Measurements from ENCODE around the gene ASCC3.
"Not testable (repeated sequence)": the region's sequence is repeated elsewhere in the genome, so short reads cannot be mapped to it uniquely, and the experiment has no call there.

The ASCC3 gene

DNA sequence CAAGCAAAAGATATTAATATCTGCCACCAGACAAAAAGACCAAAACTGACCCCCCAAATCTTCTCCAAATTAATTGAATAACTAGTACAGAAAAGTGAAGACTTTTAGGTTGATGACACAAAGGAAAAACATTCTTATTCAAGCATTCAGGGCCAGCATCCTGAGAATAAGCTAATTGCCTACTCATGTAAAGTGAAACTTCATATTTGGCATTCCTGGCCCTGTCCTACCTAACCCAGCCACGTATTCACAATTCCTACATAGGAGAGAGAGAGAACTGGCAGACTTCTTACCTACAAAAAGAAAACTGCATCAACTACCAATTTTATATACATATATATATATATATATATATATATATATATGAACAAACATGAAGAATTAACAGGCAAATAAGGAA is 4.9 kb upstream of the ASCC3 start:
- no peak for DNase-seq (ENCODE audit: low read depth in 3 of 3, low spot score in 1 of 3)

DNA sequence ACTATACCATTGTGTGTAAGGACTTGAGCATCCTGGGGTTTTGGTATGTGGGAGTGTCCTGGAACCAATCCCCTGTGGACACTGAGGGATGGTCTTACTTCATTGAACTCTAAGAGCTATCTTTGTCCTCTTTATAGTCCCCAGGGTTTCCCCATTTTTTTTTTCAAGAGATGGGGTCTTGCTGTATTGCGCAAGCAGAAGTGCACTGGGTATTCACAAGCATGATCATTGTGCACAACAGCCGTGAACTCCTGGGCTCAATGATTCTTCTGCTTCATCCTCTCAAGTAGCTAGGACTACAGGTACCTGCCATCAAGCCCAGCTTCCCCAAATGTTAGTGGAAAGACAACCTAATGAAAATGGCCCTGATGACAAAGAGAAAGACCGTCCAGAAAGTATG is 2.2 kb upstream of the ASCC3 start:
- DNase-seq (ENCODE audit: low read depth in 3 of 3, low spot score in 1 of 3) = no peak

DNA sequence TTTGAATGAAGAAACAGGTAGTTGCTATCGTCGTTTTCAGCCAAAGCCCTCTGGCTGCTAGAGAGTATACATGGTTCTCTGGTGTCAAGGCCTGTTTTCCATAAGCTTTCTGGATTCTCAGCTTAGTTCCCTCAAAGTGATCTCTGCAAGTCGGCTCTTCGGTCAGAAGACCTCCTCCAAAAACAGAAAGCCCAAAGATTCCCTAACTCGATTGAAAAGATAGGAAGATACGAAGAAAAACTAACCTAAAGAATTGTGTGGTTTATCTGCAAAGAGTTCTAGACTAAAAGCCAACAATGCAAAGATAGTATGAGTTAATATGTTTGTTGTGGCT is 545 bp upstream of the ASCC3 start:
- DNase-seq (ENCODE audit: low read depth in 3 of 3, low spot score in 1 of 3) = no peak

DNA sequence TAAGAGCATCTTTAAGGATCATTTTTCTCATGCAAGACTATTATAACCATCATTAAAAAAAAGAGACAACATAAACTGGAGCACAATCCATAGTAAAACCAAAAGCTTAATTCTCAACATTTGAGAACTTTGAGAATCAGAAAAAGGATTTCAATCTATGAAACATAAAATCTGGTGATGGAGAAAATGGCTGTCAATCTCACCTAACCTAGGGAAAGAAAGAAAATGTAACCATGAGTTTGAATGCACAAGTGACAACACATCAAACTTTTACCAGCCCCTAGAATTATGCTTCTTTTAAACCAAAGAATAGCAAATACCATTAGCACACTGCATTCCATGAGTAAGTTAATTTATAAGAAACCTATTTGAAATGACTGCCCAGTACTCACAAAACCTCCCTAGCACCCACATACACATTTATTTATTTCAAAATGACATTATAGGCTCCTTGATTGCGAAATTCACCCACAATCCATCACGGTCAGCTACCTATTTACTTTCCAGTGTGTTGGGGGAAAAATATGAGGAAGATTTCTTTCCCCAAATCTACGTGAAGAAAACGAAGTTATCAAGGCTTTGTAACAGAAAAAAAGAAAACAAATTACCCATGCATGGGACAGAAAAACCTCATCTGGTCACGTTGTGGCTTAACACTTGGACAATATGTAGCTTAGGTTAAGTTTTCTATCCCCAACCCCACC is 828 bp downstream of the ASCC3 start:
- DNase-seq (ENCODE audit: low read depth in 3 of 3, low spot score in 1 of 3) = no peak

DNA sequence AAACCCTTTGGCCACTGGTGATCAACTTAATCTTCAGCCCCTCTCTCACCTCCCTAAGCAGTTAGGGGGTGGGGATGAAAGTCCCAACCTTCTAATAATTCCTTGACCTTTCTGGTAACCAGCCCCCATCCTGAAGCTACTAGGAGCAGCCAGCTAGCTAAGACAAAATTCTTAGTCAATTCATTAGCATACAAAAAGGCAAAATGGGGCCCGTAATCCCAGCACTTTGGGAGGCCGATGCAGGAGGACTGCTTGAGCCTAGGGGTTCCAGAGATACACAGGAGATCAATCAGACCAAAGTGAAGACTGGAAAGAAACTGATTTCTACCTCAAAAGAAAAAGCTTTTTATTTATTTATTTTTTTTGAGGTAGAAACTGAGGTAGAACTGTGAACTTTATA is 1.8 kb downstream of the ASCC3 start:
- no peak for DNase-seq (ENCODE audit: low read depth in 3 of 3, low spot score in 1 of 3)

DNA sequence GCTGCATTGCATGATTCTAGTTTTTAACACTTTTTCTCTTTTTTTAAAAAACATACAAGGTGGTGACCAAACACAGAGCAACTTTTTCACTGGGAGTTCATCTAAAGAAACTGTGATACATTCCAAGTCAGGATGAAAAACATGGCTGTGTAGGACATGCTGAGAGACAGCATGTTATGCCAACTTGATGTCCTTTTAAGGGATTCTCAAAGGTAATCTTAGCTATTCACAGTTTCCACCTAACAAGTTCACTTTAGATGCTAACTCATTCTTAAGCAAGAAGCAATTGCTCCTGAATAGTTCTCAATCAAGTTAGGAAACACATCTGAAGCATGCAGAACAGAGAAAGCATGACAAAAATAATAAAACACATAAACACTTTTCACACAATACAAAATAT is 3.3 kb downstream of the ASCC3 start:
- DNase-seq (ENCODE audit: low read depth in 3 of 3, low spot score in 1 of 3) = no peak

DNA sequence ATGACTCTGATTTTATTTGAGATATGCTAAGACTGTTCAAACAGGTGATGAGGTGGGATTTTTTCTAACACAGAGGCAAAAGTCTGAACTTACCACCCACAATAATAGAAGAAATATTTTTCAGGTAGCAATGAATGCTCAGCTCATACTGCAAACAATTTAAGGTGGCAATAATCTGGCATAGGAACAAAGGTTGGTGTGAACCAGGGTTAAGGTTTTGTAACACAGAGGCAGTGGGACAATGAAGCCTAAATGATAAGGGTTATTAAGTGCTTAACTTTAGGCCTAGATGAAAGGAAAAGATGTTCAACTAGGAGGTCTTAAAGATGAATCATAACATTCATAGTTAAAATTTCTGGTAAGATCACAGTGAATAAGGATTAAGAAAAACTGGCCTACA is 4.9 kb downstream of the ASCC3 start:
- no peak for DNase-seq (ENCODE audit: low read depth in 3 of 3, low spot score in 1 of 3)

DNA sequence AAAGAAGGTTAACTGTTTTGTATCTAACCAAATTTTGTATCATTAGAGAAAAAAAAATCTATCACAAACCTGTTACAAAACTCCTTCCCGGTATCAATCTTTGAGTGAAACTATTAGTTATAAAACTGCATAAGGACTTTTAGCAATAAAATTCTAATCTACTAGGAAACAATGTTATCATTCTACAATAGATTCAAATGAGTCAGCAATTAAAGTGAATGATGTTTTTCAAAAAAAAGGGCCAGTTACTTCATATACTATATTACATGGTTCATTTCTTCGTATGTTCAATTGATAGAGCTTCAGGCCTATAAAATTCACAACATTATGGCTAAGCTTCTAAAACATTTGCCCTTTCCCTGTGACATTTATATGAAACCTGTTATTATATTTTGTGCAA is 15.6 kb downstream of the ASCC3 start:
- DNase-seq (ENCODE audit: low read depth in 3 of 3, low spot score in 1 of 3) = no peak

DNA sequence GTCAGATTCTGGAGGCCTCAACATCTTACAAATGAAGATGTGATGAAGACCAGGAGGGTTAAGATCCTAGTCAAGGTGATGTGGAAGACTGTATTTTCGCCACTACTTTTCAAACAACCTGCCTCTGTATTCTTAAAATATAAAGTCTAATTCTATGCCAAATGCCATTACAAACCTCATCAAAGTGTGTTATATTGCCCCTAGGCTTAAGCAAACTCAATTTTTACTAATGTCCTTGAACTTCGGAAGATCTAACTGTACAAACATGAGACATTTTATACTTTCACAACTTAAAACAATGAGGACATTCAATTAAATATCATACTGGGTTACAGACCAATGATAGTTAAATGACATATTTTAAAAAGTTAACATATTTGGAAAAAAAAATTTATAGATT is 19.1 kb downstream of the ASCC3 start:
- DNase-seq (ENCODE audit: low read depth in 3 of 3, low spot score in 1 of 3) = no peak

DNA sequence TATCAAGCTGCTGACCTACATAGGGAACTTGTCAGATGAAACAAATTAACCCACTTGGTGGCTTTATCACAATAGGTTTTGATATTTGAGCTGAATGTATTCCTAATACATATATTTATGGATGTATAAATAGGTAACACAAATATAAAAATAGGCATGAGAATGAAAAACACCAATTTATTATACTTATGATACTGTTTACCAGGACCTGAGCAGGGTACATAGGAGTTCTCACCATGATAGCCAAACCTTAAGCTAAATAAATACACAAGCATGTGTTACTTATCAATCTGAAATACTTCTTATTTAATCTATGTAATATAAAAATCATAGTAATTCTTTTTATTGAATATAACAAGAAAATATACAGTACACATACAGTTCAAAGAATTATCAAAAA is 25.0 kb downstream of the ASCC3 start:
- DNase-seq (ENCODE audit: low read depth in 3 of 3, low spot score in 1 of 3) = no peak

DNA sequence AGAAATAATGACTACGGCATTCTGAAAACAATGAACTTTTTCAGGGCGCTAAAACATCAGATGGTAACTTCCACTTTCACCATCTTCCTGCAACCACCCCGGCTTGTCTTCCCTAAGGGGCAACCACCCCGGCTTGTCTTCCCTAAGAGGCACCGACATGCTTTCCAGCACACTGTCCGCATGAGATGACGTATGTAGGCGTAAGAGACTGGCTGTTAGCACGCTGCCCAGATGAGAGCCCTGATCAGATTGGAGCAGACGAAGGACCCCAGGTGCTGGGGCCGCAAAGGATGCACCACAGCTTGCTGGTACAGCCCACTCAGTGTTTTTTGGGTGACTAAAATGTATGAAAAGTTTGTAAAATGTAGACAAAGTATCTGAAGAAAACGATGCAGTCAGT is 29.3 kb downstream of the ASCC3 start:
- DNase-seq (ENCODE audit: low read depth in 3 of 3, low spot score in 1 of 3) = no peak

DNA sequence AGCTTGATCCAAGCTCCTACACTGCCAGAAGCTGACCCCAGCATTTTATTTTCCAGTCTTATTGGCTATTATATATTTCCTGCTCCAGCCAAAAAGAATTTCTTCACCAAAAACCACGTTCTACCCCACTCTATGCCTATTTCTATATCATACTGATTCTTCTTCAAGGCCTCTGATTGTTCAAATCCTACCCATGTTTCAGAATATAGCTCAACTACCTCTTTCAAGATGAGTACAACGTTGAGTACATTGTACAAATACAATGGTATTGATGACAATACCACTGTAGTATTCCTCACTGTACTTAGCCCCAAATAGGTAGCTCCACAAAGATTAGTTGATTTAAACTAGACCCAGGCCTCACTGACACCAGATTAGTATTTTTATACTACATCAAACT is 31.0 kb downstream of the ASCC3 start:
- DNase-seq (ENCODE audit: low read depth in 3 of 3, low spot score in 1 of 3) = no peak

DNA sequence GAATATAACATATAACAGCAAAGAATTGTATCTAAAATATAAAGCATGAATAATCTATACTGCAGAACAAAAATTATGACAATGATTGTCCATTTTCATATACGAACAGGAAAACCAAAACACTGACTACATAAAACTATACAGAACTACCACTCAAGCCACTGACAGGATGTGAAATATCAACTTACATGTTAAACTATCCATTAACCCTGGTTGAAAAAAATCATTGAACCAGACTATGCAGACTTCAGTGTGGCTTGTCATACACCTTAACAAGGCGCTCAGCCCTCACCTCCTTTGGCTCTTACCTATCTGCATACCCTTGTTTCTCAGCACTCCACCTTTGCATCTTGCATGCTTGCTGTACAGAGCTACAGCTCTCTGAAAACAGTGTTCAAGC is 34.9 kb downstream of the ASCC3 start:
- DNase-seq (ENCODE audit: low read depth in 3 of 3, low spot score in 1 of 3) = no peak

DNA sequence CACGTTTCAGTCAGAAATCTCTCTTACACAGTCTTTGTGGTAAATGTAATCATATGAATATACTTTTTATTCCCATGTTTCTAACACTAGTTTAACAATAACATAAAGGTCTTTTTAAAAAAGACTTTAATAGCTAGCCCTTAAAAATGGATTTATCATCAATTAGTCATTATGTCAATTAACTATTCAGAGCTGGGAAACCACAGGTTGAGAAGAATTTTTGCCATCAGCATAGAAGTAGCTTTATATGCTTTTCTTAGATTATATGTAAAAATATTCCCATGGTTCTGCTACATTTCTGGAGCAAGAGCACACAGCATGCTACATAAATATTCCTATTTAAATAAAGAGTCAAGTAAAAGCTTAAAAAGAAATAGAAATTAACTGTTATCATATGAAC is 35.5 kb downstream of the ASCC3 start:
- DNase-seq (ENCODE audit: low read depth in 3 of 3, low spot score in 1 of 3) = no peak

DNA sequence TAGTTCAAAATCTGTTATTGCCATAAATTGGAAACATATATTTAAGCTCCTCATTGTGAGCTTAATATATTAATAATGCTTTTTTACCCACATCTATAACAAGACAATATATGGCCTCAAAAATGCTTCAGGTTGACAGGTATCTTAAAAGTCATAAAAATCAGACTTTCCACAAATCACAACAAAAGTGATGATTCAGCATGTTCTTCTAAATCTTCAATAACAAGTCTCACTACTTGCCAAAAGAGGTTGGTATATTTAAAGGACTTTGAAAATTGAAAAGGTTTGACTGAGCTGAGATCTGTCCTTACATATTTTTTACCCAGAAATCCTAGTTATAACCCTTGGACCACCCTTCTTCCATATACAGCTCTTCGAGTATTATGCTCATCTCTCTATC is 41.7 kb downstream of the ASCC3 start:
- DNase-seq (ENCODE audit: low read depth in 3 of 3, low spot score in 1 of 3) = no peak

DNA sequence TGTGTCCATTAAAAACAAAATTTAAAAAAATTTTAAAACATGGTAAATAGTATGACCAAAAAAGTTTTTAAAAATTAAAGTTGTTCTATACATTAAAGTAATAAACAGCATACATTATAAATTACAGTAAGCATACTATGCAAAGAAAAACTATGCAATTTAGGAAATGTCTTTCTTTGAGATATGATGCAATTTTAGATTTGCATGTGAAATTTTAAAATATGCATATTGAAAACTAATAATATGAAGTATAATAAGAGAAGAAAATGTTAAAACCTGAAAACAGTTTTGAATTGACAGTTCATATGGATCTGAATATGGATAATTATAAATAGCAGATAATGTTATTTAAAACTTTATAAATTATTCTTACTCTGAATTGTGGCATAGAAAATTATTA is 43.1 kb downstream of the ASCC3 start:
- no peak for DNase-seq (ENCODE audit: low read depth in 3 of 3, low spot score in 1 of 3)

DNA sequence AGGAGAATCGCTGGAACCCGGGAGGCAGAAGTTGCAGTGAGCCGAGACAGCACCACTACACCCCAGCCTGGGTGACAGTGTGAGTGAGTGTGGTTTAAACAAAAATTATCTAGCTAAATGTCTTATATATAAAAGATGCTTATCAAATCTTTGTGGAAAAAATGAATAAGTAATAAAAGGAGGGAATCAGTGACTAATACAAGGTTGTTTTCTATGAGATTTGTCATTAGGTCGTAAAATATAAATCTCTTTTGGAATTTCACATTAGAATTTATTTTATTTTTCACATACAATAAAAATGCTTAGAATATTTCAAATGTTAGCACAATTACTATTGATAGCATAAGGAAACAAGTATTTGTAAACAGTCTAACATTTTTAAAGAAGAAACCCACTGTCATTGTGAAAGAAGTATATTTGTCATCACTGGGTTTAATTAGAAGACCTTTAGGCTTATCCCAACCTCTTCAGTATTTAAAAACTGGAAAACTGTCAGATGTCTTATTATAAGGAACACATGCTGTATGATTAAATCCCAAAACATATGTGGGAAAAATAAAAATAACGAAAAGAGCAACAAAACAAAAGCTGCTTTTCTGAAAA is 47.1 kb downstream of the ASCC3 start:
- DNase-seq (ENCODE audit: low read depth in 3 of 3, low spot score in 1 of 3) = no peak

DNA sequence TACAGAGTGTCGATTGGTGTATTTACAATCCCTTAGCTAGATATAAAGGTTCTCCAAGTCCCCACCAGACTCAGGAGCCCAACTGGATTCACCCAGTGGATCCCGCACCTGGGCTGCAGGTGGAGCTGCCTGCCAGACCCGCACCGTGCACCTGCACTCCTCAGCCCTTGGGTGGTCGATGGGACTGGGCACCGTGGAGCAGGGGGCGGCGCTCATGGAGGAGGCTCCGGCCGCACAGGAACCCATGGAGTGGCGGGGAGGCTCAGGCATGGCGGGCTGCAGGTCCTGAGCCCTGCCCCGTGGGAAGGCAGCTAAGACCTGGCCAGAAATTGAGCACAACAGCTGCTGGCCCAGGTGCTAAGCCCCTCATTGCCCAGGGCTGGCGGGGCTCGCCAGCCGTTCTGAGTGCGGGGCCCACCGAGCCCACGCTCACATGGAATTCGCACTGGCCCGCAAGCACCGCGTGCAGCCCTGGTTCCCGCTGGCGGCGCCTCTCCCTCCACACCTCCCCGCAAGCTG is 52.0 kb downstream of the ASCC3 start:
- not testable (repeated sequence) for DNase-seq (ENCODE audit: low read depth in 3 of 3, low spot score in 1 of 3)

DNA sequence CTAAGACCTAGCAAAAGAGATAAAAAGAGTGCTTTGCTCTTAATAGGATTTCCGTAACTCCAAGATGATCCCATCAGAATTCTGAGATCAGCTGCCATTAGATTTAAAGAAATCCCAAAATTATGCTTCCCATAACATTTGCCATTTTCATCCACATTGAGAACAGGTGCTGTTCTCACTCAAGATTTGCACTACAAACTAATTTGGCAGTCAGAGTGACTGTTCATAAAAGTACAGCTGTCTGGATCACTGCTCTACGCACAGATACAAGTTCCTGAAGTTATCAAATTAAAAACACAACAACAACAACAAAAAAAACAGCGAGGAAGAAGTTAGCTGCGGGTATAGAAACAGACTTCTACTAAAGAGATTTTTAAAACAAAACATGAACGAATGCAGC is 58.1 kb downstream of the ASCC3 start:
- no peak for DNase-seq (ENCODE audit: low read depth in 3 of 3, low spot score in 1 of 3)

DNA sequence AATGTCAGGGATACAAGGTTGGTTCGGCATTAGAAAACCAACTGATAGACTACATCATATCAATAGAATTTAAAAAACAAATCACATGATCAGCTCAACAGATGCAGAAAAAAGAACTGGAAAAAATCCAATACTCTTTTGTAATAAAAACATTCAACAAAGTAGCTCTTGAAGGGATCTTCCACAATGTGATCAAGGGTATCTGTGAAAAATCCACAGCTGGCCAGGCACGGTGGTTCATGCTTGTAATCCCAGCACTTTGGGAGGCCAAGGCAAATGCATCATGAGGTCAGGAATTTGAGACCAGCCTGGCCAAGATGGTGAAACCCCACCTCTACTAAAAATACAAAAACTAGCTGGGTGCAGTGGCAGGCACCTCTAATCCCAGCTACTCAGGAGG is 63.1 kb downstream of the ASCC3 start:
- DNase-seq (ENCODE audit: low read depth in 3 of 3, low spot score in 1 of 3) = no peak

DNA sequence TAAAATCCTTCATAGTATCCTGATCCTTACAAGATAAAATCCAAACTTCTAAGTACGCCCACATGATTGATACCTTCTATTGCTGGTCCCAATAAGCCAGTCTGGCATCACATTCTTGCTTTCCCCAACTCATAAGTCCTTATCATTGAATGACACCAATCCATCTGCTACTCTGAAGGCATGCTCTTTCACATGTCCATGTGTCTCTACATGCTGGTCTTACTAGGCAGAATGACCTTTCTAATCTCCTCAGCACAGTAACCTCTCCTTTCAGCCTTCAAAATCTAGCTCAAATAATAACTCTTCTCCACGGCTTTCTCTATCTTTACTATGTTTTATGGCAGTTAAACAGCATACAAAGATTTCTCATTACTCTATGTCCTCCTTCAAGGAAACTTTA is 71.1 kb downstream of the ASCC3 start:
- DNase-seq (ENCODE audit: low read depth in 3 of 3, low spot score in 1 of 3) = no peak

DNA sequence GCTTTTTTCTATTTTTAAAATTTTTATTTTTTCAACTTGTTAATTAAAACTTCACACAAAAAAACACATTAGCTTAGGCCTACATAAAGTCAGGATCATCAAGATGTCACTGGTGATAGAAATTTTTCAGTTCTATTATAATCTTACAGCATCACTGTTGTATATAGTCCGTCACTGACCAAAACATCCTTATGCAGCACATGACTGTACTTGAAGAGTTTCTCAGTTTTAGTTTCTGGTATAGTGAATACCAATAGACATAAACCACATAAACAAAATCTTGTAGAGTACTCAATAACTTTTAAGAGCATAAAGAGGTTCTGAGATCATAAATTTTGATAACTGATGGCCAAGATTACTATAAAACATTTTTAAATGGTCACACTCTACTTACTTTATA is 71.8 kb downstream of the ASCC3 start:
- no peak for DNase-seq (ENCODE audit: low read depth in 3 of 3, low spot score in 1 of 3)

DNA sequence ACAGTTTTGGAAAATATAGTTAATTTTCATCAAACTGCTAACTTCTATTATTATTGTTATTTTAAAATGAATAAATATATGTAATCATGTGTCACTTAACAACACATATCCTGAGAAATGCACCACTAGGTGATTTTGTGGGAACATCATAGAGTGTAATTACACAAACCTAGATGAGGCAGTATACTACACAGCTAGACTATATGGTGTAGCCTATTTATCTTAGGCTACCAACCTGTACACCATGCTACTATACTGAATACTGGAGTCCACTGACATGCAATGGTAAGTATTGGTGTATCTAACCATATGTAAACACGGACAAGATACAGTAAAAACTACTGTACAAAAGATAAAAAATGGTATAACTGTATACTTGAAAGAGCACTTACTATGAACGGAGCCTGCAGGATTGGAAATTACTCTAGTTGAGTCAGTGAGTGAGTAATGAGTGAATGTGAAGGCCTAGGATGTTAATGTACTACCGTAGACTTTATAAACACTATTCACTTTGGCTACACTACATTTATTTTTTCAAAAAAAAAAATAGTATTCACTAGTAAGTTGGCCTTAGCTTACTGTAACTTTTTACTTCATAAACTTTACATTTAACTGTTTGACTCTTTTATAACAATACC is 72.4 kb downstream of the ASCC3 start:
- no peak for DNase-seq (ENCODE audit: low read depth in 3 of 3, low spot score in 1 of 3)

All from stimulated activated CD4-positive, alpha-beta T cell treated with anti-CD3 and anti-CD28 coated beads, TNF-alpha, amount 100 ng/mL, for 1 hour (primary cell).